HFF-Myc (cell line): ENCODE data around the gene SMARCA2.

ENCODE experiments used
- DNase-seq: peaks from one replicate; pipeline ENCODE4 v3.0.0-alpha.2; 2011; ENCODE audit warnings: low read depth; ENCODE audit errors: extremely low read depth
- H3K4me3 ChIP-seq: replicated peaks from 2 replicates; pipeline ENCODE4 v1.5.1; 2011; ENCODE audit warnings: low read depth, mild to moderate bottlenecking, control low read depth, low read length
- CTCF ChIP-seq: IDR thresholded peaks from 2 replicates; pipeline ENCODE4 v1.5.1; 2012; ENCODE audit warnings: mild to moderate bottlenecking, low read depth, low read length, control low read depth; ENCODE audit errors: missing control alignments

The SMARCA2 gene

DNA sequence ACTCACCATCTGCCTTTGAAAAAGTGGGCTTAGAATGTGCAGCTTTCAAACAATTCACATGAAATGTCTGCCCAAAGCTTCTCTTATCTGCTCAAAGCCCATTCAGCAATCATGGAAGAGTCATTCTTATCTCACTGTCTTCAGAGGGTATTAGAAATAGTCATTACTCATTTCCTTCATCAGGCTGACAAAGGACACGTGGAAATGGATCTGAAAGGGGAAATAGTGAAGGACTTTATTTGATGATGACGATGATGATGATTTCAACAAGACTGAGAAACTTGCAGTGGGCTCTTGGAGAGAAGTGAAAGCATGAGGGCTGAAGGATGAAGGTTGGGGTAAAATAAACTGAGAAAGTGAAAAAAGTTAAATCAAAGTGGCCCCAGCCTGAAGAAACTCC, 194.3 kb downstream of the SMARCA2 start:
- no peak for TF ChIP-seq CTCF
- DNase-seq, result no peak

DNA sequence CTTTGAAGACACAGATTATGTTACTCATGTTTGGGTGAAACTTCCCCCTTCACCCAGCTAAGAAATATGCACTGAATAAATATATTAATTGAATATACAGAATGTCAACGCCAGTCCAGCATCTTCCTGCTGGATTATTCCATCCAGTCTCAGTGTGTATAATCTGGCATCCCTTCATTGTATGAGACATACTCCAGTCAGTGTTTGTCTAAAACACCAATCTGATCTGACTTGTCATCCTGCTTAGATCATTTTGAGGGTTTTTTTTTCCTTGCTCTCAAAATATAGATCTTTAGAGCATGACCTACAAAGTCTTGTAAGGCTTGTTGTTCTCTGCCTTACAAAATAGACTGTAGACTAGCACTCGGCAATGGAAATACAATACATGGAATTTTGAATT, 195.1 kb downstream of the SMARCA2 start:
- no peak for DNase-seq
- no peak overlapping the region for H3K4me3 ChIP-seq
- TF ChIP-seq CTCF, result no peak

More for the DNA sequence above, 194.3 kb downstream of the SMARCA2 start:
- H3K4me3 ChIP-seq, result no peak overlapping the region

DNA sequence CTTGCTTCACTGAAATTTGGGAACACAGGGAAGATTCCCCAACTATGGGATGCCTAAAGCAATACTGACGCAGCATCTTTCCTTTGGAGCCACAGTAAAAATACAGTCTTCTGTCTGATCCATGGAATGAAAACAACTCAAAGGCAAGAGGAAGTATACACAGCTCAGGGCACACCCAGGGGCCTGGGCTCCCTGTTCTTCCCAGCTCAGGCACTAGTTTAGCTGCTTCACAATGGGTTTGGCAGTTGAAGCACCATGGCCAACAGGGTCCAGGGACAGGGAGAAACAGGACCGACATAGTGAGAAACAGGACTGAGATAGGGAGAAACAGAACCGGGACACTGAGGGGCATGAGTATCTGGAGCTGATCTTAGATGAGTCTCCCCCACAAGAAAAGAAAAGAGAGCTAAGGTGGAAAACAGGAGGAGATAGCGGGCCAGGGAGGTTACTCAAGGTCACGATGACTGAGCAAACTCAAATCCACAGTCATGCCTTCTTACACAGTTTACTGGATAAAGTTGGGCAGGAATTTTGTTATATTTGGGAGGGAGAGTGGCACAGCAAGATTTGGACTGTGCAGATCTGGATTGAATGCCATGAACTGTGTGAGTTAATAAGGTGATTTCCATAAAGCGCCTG, 198.8 kb downstream of the SMARCA2 start:
- no peak overlapping the region for H3K4me3 ChIP-seq
- DNase-seq, result no peak
- TF ChIP-seq CTCF, result no peak

- DNase-seq, result no peak
- no peak for TF ChIP-seq CTCF
- H3K4me3 ChIP-seq, result no peak overlapping the region
Measured at GRCh38 chr9:2214707-2215106, 199.6 kb downstream of the SMARCA2 start.

- no peak for TF ChIP-seq CTCF
- H3K4me3 ChIP-seq, result no peak overlapping the region
- DNase-seq, result no peak
Measured at GRCh38 chr9:2215921-2216441, 200.8 kb downstream of the SMARCA2 start.

DNA sequence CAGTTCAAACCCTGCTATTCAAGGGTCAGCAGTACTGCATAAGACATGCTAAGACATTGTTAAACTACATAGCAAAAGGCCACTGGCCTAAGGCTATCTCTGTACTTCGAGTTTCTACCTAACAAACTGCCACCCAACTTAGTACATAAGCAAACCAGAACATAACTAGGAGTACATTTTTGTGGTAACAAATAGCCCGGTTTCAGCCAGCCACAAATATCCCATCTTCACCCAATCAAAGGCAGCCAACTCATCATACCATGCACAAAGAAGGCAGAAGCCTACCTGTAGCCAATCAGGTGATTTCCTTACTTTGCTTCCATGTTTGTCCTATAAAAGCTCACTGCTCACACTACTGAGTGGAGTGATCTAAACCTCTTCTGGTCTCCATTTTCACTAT, 201.4 kb downstream of the SMARCA2 start:
- H3K4me3 ChIP-seq, result no peak overlapping the region
- TF ChIP-seq CTCF, result no peak
- DNase-seq, result no peak

DNA sequence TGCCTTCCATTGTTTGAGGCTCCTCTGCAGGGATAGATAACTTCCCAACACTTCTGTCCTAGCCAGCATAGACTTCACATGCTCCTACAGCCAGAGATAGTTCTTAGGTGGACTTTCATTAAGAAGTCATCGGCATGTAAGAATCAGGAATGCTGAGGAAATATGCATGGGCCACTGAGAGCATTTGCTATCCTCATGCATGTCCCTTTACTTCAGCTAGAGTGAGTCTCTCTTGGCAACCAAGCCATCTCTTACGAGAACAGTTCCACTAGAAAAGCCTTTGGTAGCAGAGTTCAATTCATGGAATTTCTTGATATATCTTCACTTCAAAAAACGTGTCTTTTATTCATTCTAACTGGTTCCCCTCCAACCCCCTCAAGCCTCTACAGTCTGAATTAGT, 202.4 kb downstream of the SMARCA2 start:
- H3K4me3 ChIP-seq, result no peak overlapping the region
- DNase-seq, result no peak
- TF ChIP-seq CTCF, result no peak
